Measurements from ENCODE around the gene EPHA4. TPM values are rescaled to one million over a fixed set of nuclear protein-coding genes. Genes with fewer than 3 reads are reported as not detected.

EPHA4 gene
- total RNA-seq, 1 donor from 2014 or later: 31.9 TPM

- DNase-seq (no peak), ATAC-seq (no peak)
- TF ChIP-seq CTCF (IDR thresholded peaks at IDR 0.05): no peak
- H3K4me1 ChIP-seq: no peaks in the 10 kb centered on the region
- H3K9me3 ChIP-seq: no peaks in the 10 kb centered on the region
- intact Hi-C loops (cut with DNase I): no loop called here
- H3K4me3 ChIP-seq: no peak overlapping the region
- no peak overlapping the region for H3K27ac ChIP-seq
- no peaks in the 10 kb centered on the region for H3K36me3 ChIP-seq
- no peaks in the 10 kb centered on the region for H3K27me3 ChIP-seq
Measured at GRCh38 chr2:221546505-221547225, 25.4 kb downstream of the EPHA4 start.

- no peak for ATAC-seq
- intact Hi-C loops (cut with DNase I): no loop called here
Measured at GRCh38 chr2:221541131-221541735, 30.9 kb downstream of the EPHA4 start.

DNA sequence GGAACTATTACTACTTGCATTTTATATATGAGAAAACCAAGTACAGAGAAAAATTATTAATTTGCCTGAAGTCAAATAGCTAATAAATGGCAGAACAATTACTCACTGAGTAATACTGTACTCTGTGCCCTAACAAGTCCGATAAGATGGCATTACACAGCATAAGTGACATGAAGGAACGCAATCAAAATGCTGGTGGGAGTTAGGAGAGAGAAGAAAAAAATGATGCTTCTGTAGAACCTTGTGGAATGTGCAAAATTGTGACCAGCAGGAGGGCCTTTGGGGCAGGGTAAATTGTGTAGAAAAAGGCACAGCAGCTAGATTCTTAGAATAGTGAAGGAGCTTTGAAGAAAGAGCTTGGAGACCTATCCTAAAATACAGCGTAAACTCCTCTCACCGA, 32.9 kb downstream of the EPHA4 start:
- H3K36me3 ChIP-seq: no peaks in the 10 kb centered on the region
- intact Hi-C loops (cut with DNase I): no loop called here
- no peak for TF ChIP-seq CTCF (IDR thresholded peaks at IDR 0.05)
- ATAC-seq (no peak), DNase-seq (no peak)
- no peaks in the 10 kb centered on the region for H3K4me1 ChIP-seq
- no peak overlapping the region for H3K4me3 ChIP-seq
- no peaks in the 10 kb centered on the region for H3K27me3 ChIP-seq
- no peaks in the 10 kb centered on the region for H3K9me3 ChIP-seq
- H3K27ac ChIP-seq: no peak overlapping the region

More at GRCh38 chr2:221541131-221541735, 30.9 kb downstream of the EPHA4 start:
- no peak for TF ChIP-seq CTCF (IDR thresholded peaks at IDR 0.05)
- no peaks in the 10 kb centered on the region for H3K4me1 ChIP-seq
- H3K36me3 ChIP-seq: no peaks in the 10 kb centered on the region
- H3K4me3 ChIP-seq: no peak overlapping the region
- no peaks in the 10 kb centered on the region for H3K9me3 ChIP-seq
- H3K27ac ChIP-seq: no peak overlapping the region
- no peak for DNase-seq
- no peaks in the 10 kb centered on the region for H3K27me3 ChIP-seq

GRCh38 chr2:221535824-221536223, 36.3 kb downstream of the EPHA4 start:
- TF ChIP-seq CTCF (IDR thresholded peaks at IDR 0.05): no peak
- DNase-seq (no peak), ATAC-seq (no peak)
- intact Hi-C loops (cut with DNase I): no loop called here
- no peak overlapping the region for H3K27ac ChIP-seq
- H3K4me3 ChIP-seq: no peak overlapping the region
- no peaks in the 10 kb centered on the region for H3K36me3 ChIP-seq
- H3K4me1 ChIP-seq: peaks cover 6% of the 10 kb centered on the region
- H3K9me3 ChIP-seq: no peaks in the 10 kb centered on the region
- H3K27me3 ChIP-seq: no peaks in the 10 kb centered on the region

DNA sequence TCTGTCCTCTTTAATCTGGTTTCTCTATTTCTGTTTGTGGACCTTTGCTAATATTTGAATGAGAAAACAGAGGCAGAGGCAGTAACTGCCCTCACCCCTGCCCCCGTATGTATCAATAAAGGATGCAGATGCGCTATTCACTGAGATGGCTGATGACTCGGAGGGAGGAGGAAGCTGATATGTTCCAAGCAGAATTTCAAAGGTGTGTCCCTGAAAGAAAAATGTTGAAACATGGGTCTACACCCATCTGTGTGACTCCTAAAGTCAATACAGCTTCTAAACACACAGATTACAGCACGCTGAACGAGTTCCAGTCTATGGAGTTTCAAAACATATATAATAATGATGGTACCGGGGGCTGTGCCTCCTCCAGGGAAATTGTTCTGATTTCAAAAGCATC, 38.8 kb downstream of the EPHA4 start:
- intact Hi-C loops (cut with DNase I): no loop called here
- Histone ChIP-seq H3K4me3 (no peak overlapping the region), H3K9me3 (no peaks in the 10 kb centered on the region), H3K36me3 (no peaks in the 10 kb centered on the region), H3K27me3 (no peaks in the 10 kb centered on the region), H3K27ac (no peak overlapping the region), H3K4me1 (peaks cover 16% of the 10 kb centered on the region)
- DNase-seq: no peak
- ATAC-seq: no peak
- no peak for TF ChIP-seq CTCF (IDR thresholded peaks at IDR 0.05)

Measured in upper lobe of right lung (tissue), 1 donor.